Lung (tissue), 12 donors: Measurements from ENCODE around the gene ULBP2. TPM values are rescaled to one million over a fixed set of nuclear protein-coding genes. Genes with fewer than 3 reads are reported as not detected.
"Not testable (repeated sequence)": the region's sequence is repeated elsewhere in the genome, so short reads cannot be mapped to it uniquely, and the experiment has no call there.

Source experiments
- ATAC-seq: fragments of 200-7000 bp; cut with Tn5 transposase; one replicate; pipeline ENCODE4 v1.9.1; 2020; ENCODE audit warnings: moderate number of reproducible peaks; ENCODE audit not compliant: insufficient read depth, low FRiP score
- DNase-seq, 3 donors: peaks; one replicate each; pipeline ENCODE4 v3.0.0-alpha.2; 2013 to 2017
- H3K27ac ChIP-seq, 2 donors: one replicate each; pipeline ENCODE4 v1.5.1; 2013; ENCODE audit warnings: mild to moderate bottlenecking in 2 of 2, moderate library complexity in 2 of 2, control low read depth in 1 of 2, inconsistent platforms in 1 of 2, low read depth in 1 of 2, low read length in 1 of 2
- H3K27me3 ChIP-seq, 3 donors: one replicate each; pipeline ENCODE4 v1.5.1; 2013; ENCODE audit warnings: low read length in 2 of 3; ENCODE audit not compliant: control insufficient read depth in 3 of 3, insufficient read depth in 3 of 3
- H3K36me3 ChIP-seq, 4 donors: one replicate each; pipeline ENCODE4 v1.5.1; 2013; ENCODE audit warnings: low read length in 4 of 4, mild to moderate bottlenecking in 1 of 4, moderate library complexity in 1 of 4; ENCODE audit not compliant: control insufficient read depth in 4 of 4, insufficient read depth in 4 of 4
- H3K4me1 ChIP-seq, 5 donors: one replicate each; pipeline ENCODE4 v1.5.1; 2013; ENCODE audit warnings: low read length in 5 of 5, mild to moderate bottlenecking in 2 of 5, moderate library complexity in 1 of 5; ENCODE audit not compliant: control insufficient read depth in 5 of 5, insufficient read depth in 5 of 5
- H3K4me3 ChIP-seq: one replicate; pipeline ENCODE4 v1.5.1; 2013; ENCODE audit warnings: mild to moderate bottlenecking, control low read depth, moderate library complexity
- H3K9ac ChIP-seq, 2 donors: one replicate each; pipeline ENCODE4 v1.5.1; 2013; ENCODE audit warnings: low read length in 2 of 2, control low read depth in 1 of 2; ENCODE audit not compliant: insufficient read depth in 1 of 2
- H3K9me3 ChIP-seq, 4 donors: one replicate each; pipeline ENCODE4 v1.5.1; 2013; ENCODE audit warnings: low read length in 3 of 4, mild to moderate bottlenecking in 1 of 4, moderate library complexity in 1 of 4; ENCODE audit not compliant: control insufficient read depth in 4 of 4, insufficient read depth in 3 of 4
- CTCF ChIP-seq: IDR thresholded peaks from 2 replicates; pipeline ENCODE4 v1.5.1; 2012; ENCODE audit warnings: mild to moderate bottlenecking; ENCODE audit errors: control extremely low read depth, extremely low read depth
- WGBS, 2 donors: extraction: QIAGEN DNeasy Blood & Tissue Kit; methylation state at CpG; one replicate each; pipeline ENCODE4 v1.1.7; 2013; 5-methylcytosine and 5-hydroxymethylcytosine counted together
- polyA plus RNA-seq, 2 donors: library from polyadenylated mRNA; stranded (reverse); fragments of 200-250 nt; gene quantifications; one replicate each; pipeline ENCODE4 v1.2.1, GENCODE V29; 2013
- total RNA-seq, 2 donors: library from RNA; depleted of rRNA in 1 of 2; stranded (reverse); fragments of >200 nt in 1 of 2; gene quantifications; one replicate each; pipeline ENCODE4 v1.2.1, GENCODE V29; 2014 to 2021
- donor health status: control.
- donor health status: control.
- donor health status: Bipolar disorder and iron deficiency.
- donor health status: healthy.
- donor health status: DM: yes; HTN: yes; CAD: no.

The ULBP2 gene
- total and polyA plus RNA-seq, 4 donors: 1.2 to 6.2 (median 2.7) TPM

DNA sequence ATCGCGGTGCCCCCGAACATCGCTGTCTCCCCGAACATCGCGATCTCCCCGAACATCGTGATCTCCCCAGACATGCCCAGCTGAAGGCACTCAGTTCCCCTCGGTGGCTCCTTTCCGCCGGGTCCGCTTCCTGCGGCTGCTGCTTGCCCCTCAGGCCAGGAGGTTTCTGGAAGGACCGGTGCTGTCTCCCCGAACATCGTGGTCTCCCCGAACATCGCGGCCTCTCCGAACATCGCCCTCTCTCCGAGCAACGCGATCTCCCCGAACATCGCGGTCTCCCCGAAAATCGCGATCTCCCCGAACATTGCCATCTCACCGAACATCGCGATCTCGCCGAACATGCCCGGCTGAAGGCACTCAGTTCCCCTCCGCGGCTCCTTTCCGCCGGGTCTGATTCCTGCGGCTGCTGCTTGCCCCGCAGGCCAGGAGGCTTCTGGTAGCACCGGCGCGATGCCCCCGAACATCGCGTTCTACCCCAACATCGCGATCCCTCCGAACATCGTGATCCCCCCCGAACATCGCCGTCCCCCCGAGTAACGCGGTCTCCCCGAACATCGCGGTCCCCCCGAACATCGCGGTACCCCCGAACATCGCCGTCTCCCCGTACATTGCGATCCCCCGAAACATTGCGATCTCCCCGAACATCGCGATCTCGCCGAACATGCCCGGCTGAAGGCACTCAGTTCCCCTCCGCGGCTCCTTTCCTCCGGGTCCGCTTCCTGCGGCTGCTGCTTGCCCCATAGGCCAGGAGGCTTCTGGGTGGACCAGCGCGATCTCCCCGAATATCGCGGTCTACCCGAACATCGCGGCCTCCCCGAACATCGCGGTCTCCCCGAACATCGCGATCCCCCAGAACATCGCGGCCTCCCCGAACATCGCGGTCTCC, 22.7 kb downstream of the ULBP2 start:
- peaks cover 0 to 24% (median 4%) of the 10 kb centered on the region in 5 donors for H3K4me1 ChIP-seq
- peak overlapping the region in 1 of 2 donors; percentile 52 for H3K9ac ChIP-seq
- peak overlapping the region; percentile 33 for H3K4me3 ChIP-seq
- H3K27ac ChIP-seq: no peak overlapping the region
- TF ChIP-seq CTCF: no peak
- ATAC-seq (no peak), DNase-seq (peak; percentile 37 to 56 (median 49))
- H3K9me3 ChIP-seq: no peaks in the 10 kb centered on the region
- peaks cover 0 to 86% (median 43%) of the 10 kb centered on the region in 3 donors for H3K27me3 ChIP-seq
- H3K36me3 ChIP-seq: no peaks in the 10 kb centered on the region
- WGBS, 2 donors: 1 to 2% methylated on average over 101 to 103 of the region's 103 CpGs

DNA sequence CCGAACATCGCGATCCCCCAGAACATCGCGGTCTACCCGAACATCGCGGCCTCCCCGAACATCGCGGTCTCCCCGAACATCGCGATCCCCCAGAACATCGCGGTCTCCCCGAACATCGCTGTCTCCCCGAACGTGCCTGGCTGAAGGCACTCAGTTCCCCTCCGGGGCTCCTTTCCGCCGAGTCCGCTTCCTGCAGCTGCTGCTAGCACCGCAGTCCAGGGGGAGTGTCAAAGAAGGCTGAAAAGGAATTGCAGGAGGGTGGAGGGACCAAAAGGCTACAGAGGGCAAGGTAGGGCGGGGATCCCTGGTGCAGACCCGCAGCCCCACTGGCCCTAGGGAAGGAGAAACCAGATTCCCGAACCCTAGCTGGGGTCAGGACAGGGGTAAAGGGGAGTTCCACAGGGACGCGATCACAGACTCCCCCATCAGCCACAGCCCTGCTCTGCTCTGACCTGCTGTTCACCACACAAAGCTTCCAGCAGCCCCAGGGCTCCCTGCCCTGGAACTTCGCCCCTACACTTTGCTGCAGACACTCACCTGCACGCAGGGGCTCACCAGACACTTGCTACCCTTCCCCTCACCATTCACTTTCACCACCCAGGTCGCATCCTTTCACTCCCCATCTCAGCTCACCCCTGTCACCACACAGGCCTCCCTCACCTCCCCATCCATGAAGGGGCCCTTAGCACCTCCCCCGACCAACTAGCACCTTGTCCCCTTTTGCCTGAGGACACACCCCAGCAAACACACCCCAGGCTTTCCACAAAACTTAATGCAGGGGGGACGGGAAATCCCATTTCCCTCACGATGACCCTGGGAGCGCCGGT, 23.6 kb downstream of the ULBP2 start:
- no peak overlapping the region for H3K4me3 ChIP-seq
- ATAC-seq: no peak
- WGBS, 2 donors: 12 to 16% methylated on average over 38 of the region's 38 CpGs

GRCh38 chr6:149966319-149966718, 24.5 kb downstream of the ULBP2 start:
- not testable (repeated sequence) for H3K27ac ChIP-seq, H3K9me3 ChIP-seq, ATAC-seq, H3K9ac ChIP-seq, H3K36me3 ChIP-seq, H3K4me3 ChIP-seq, DNase-seq
- H3K4me1 ChIP-seq: peaks cover 0 to 24% (median 4%) of the 10 kb centered on the region in 5 donors
- peaks cover 0 to 86% (median 46%) of the 10 kb centered on the region in 3 donors for H3K27me3 ChIP-seq
- 98 to 100% methylated on average over 1 to 2 of the region's 2 CpGs for WGBS, 2 donors

More for the DNA sequence above, 23.6 kb downstream of the ULBP2 start:
- peak; percentile 48 to 53 (median 53) for DNase-seq
- Histone ChIP-seq H3K9ac (no peak overlapping the region), H3K9me3 (no peaks in the 10 kb centered on the region), H3K36me3 (no peaks in the 10 kb centered on the region), H3K27ac (peak overlapping the region in 1 of 2 donors; percentile 1), H3K4me1 (peaks cover 0 to 24% (median 4%) of the 10 kb centered on the region in 5 donors), H3K27me3 (peaks cover 0 to 88% (median 47%) of the 10 kb centered on the region in 3 donors)
- no peak for TF ChIP-seq CTCF

DNA sequence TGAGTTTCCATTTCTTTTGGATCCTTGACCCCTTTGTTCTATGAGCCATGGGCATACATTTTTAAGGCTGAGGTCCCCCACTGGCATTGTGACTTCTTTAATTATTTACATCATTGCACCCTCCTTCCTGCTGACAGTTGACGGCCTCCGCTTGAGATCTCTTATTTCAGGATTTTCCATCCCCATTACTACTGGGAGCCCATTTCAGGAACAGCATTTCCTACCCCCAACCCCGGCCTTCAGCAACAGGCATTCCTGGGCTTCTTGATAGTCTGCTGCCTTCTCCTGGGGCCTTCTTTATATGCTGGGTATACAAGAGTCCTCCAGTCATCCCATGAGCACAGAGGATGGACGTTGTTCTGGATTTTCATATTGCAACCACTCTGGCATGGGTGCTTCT, 25.8 kb downstream of the ULBP2 start:
- Histone ChIP-seq H3K27ac (no peak overlapping the region), H3K9ac (no peak overlapping the region), H3K9me3 (no peaks in the 10 kb centered on the region), H3K4me3 (no peak overlapping the region), H3K36me3 (no peaks in the 10 kb centered on the region), H3K27me3 (peaks cover 0 to 84% (median 48%) of the 10 kb centered on the region in 3 donors), H3K4me1 (peaks cover 0 to 24% (median 4%) of the 10 kb centered on the region in 5 donors)
- no peak for ATAC-seq
- no peak for DNase-seq
- no peak for TF ChIP-seq CTCF
- 95 to 98% methylated on average over 4 of the region's 4 CpGs for WGBS, 2 donors

DNA sequence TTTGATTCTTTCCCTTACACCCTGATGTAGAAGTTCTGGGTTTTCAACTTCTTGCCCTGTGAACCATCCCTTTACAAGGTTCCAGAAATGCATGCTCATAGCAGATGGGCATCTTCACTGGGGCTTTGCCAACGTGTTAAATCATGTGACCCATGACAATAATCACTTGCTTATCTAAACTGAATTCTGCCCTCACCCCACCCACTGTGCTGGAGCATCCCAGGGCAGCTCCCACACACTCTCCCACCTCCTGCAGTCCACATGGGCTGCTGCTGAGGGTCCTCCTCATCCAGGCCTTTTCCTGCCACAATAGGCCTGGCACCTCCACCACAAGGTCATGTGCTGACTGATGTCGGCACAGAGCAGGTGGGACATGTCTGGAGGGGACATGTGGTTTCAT, 26.2 kb downstream of the ULBP2 start:
- ATAC-seq, H3K4me3 ChIP-seq, H3K36me3 ChIP-seq, H3K9me3 ChIP-seq, DNase-seq, H3K9ac ChIP-seq, H3K27ac ChIP-seq: not testable (repeated sequence)
- 63 to 72% methylated on average over 2 of the region's 2 CpGs for WGBS, 2 donors
- H3K27me3 ChIP-seq: peaks cover 0 to 83% (median 44%) of the 10 kb centered on the region in 3 donors
- H3K4me1 ChIP-seq: peaks cover 0 to 24% (median 4%) of the 10 kb centered on the region in 5 donors
